Activated CD4-positive, alpha-beta memory T cell treated with anti-CD3 and anti-CD28 coated beads for 36 hours (primary cell): ENCODE measurements around the gene FOXJ3. TPM values are rescaled to one million over a fixed set of nuclear protein-coding genes. Genes with fewer than 3 reads are reported as not detected.
A peak's percentile ranks its signal among the peaks of the same experiment; 100 is the strongest.

Experiments
- CTCF ChIA-PET: fragments of 350-600 bp; sonication (Branson Sonifier 250); formaldehyde crosslinking; loops from one replicate; lab custom pipeline; 2021; ENCODE audit warnings: antibody characterized with exemption, inconsistent platforms; lab: Charles Lee
- POLR2A ChIA-PET: fragments of 350-600 bp; sonication (Branson Sonifier 250); formaldehyde crosslinking; loops from one replicate; lab custom pipeline; 2021; ENCODE audit warnings: antibody characterized with exemption; lab: Charles Lee
- DNase-seq: peaks from one replicate; pipeline ENCODE4 v3.0.0-alpha.2; 2020
- H3K27ac Mint-ChIP-seq: one replicate; pipeline ENCODE4 v1.8.0; 2021; ENCODE audit warnings: mixed read lengths
- H3K27me3 Mint-ChIP-seq: one replicate; pipeline ENCODE4 v1.8.0; 2021; ENCODE audit warnings: mixed read lengths
- H3K36me3 Mint-ChIP-seq: one replicate; pipeline ENCODE4 v1.8.0; 2021; ENCODE audit warnings: mixed read lengths
- H3K4me1 Mint-ChIP-seq: one replicate; pipeline ENCODE4 v1.8.0; 2021; ENCODE audit warnings: low read depth, mixed read lengths
- H3K4me3 Mint-ChIP-seq: one replicate; pipeline ENCODE4 v1.8.0; 2021; ENCODE audit warnings: mild to moderate bottlenecking, mixed read lengths
- H3K9me3 Mint-ChIP-seq: one replicate; pipeline ENCODE4 v1.8.0; 2021; ENCODE audit warnings: mixed read lengths
- intact Hi-C: fragments of 100-400 bp; cut with micrococcal nuclease; formaldehyde crosslinking; loops from one replicate; pipeline ENCODE4 v1.15.1; 2023
- total RNA-seq, 2 experiments: library from RNA; stranded (reverse); gene quantifications; one replicate each; pipeline ENCODE4 v1.2.3, GENCODE V29; 2021

Gene FOXJ3
- total RNA-seq, 2 experiments from 2014 or later, result 37.3 to 40.8 TPM

GRCh38 chr1:42302034-42302433 lies 33.0 kb downstream of the FOXJ3 start:
- no peaks in the 10 kb centered on the region for H3K27me3 Mint-ChIP-seq
- peaks cover 35% of the 10 kb centered on the region for H3K4me1 Mint-ChIP-seq
- ChIA-PET POLR2A (no interaction called here), CTCF (interaction anchor here (0.7 to 1.6 kb wide), 2 partner anchors 128 to 272 kb away, joined by 3 read pairs; no protein-coding TSS in a partner anchor)
- no peak overlapping the region for H3K27ac Mint-ChIP-seq
- H3K4me3 Mint-ChIP-seq, result no peak overlapping the region
- H3K9me3 Mint-ChIP-seq, result peaks cover 17% of the 10 kb centered on the region
- peaks cover 26% of the 10 kb centered on the region for H3K36me3 Mint-ChIP-seq
- intact Hi-C loops, result no loop called here
- DNase-seq, result no peak

GRCh38 chr1:42298520-42298919 lies 36.5 kb downstream of the FOXJ3 start:
- Mint-ChIP-seq H3K36me3 (peaks cover 18% of the 10 kb centered on the region), H3K9me3 (peaks cover 12% of the 10 kb centered on the region), H3K27me3 (no peaks in the 10 kb centered on the region), H3K4me1 (peaks cover 21% of the 10 kb centered on the region), H3K4me3 (no peak overlapping the region), H3K27ac (no peak overlapping the region)
- CTCF ChIA-PET, result no interaction called here
- POLR2A ChIA-PET, result interaction anchor here (1.5 kb wide), 1 partner anchor 13 kb away, joined by 3 read pairs; no protein-coding TSS in a partner anchor
- DNase-seq, result no peak
- intact Hi-C loops, result no loop called here

GRCh38 chr1:42295816-42296215 lies 39.2 kb downstream of the FOXJ3 start:
- intact Hi-C loops, result no loop called here
- H3K4me3 Mint-ChIP-seq, result no peak overlapping the region
- DNase-seq, result no peak
- CTCF ChIA-PET, result no interaction called here
- POLR2A ChIA-PET, result no interaction called here
- H3K4me1 Mint-ChIP-seq, result peaks cover 21% of the 10 kb centered on the region
- H3K27ac Mint-ChIP-seq, result no peak overlapping the region
- H3K27me3 Mint-ChIP-seq, result no peaks in the 10 kb centered on the region
- peaks cover 3% of the 10 kb centered on the region for H3K9me3 Mint-ChIP-seq
- peaks cover 13% of the 10 kb centered on the region for H3K36me3 Mint-ChIP-seq

- CTCF ChIA-PET, result no interaction called here
- no peak overlapping the region for H3K27ac Mint-ChIP-seq
- no peaks in the 10 kb centered on the region for H3K9me3 Mint-ChIP-seq
Observed at GRCh38 chr1:42290130-42290529, 44.9 kb downstream of the FOXJ3 start.

GRCh38 chr1:42288311-42288985 lies 46.6 kb downstream of the FOXJ3 start:
- ChIA-PET CTCF (no interaction called here), POLR2A (no interaction called here)
- H3K27ac Mint-ChIP-seq, result no peak overlapping the region
- peaks cover 20% of the 10 kb centered on the region for H3K4me1 Mint-ChIP-seq
- no peaks in the 10 kb centered on the region for H3K9me3 Mint-ChIP-seq
- no peak overlapping the region for H3K4me3 Mint-ChIP-seq
- DNase-seq, result no peak
- H3K27me3 Mint-ChIP-seq, result no peaks in the 10 kb centered on the region
- intact Hi-C loops, result no loop called here
- peaks cover 11% of the 10 kb centered on the region for H3K36me3 Mint-ChIP-seq

More at GRCh38 chr1:42290130-42290529, 44.9 kb downstream of the FOXJ3 start:
- intact Hi-C loops, result no loop called here
- Mint-ChIP-seq H3K4me3 (no peak overlapping the region), H3K27me3 (no peaks in the 10 kb centered on the region), H3K4me1 (peaks cover 11% of the 10 kb centered on the region), H3K36me3 (peaks cover 13% of the 10 kb centered on the region)
- no peak for DNase-seq
- POLR2A ChIA-PET, result no interaction called here

- no peaks in the 10 kb centered on the region for H3K9me3 Mint-ChIP-seq
- peak overlapping the region; percentile 19 for H3K27ac Mint-ChIP-seq
- CTCF ChIA-PET, result interaction anchor here (1.7 kb wide), 1 partner anchor 109 kb away, joined by 5 read pairs; no protein-coding TSS in a partner anchor
- intact Hi-C loops, result loop anchor here (5.0 kb wide), 1 partner anchor 39 kb away; no protein-coding TSS in a partner anchor
- H3K4me3 Mint-ChIP-seq, result no peak overlapping the region
- H3K27me3 Mint-ChIP-seq, result no peaks in the 10 kb centered on the region
- POLR2A ChIA-PET, result interaction anchor here (1.2 kb wide), 1 partner anchor 53 kb away, joined by 3 read pairs; no protein-coding TSS in a partner anchor
- peaks cover 54% of the 10 kb centered on the region for H3K4me1 Mint-ChIP-seq
- DNase-seq, result no peak
- peaks cover 9% of the 10 kb centered on the region for H3K36me3 Mint-ChIP-seq
Observed at GRCh38 chr1:42282867-42283583, 52.0 kb downstream of the FOXJ3 start.

- no peak overlapping the region for H3K27ac Mint-ChIP-seq
- intact Hi-C loops, result loop anchor here (5.0 kb wide), 1 partner anchor 40 kb away; no protein-coding TSS in a partner anchor
- POLR2A ChIA-PET, result no interaction called here
- H3K36me3 Mint-ChIP-seq, result peaks cover 7% of the 10 kb centered on the region
- H3K27me3 Mint-ChIP-seq, result no peaks in the 10 kb centered on the region
- no peak overlapping the region for H3K4me3 Mint-ChIP-seq
- DNase-seq, result no peak
- no peaks in the 10 kb centered on the region for H3K9me3 Mint-ChIP-seq
- CTCF ChIA-PET, result interaction anchor here (1.7 kb wide), 1 partner anchor 108 kb away, joined by 5 read pairs; no protein-coding TSS in a partner anchor
- H3K4me1 Mint-ChIP-seq, result peaks cover 54% of the 10 kb centered on the region
Observed at GRCh38 chr1:42282024-42282579, 52.9 kb downstream of the FOXJ3 start.

- no peaks in the 10 kb centered on the region for H3K9me3 Mint-ChIP-seq
- intact Hi-C loops, result loop anchor here (5.0 kb wide), 1 partner anchor 41 kb away; no protein-coding TSS in a partner anchor
- no peak overlapping the region for H3K27ac Mint-ChIP-seq
- no peak overlapping the region for H3K4me3 Mint-ChIP-seq
- H3K4me1 Mint-ChIP-seq, result peaks cover 53% of the 10 kb centered on the region
- POLR2A ChIA-PET, result no interaction called here
- CTCF ChIA-PET, result no interaction called here
- H3K27me3 Mint-ChIP-seq, result no peaks in the 10 kb centered on the region
- H3K36me3 Mint-ChIP-seq, result peaks cover 10% of the 10 kb centered on the region
- no peak for DNase-seq
Observed at GRCh38 chr1:42280821-42281220, 54.2 kb downstream of the FOXJ3 start.

- ChIA-PET POLR2A (no interaction called here), CTCF (interaction anchor here (2.1 kb wide), 1 partner anchor 105 kb away, joined by 5 read pairs; no protein-coding TSS in a partner anchor)
- Mint-ChIP-seq H3K27ac (no peak overlapping the region), H3K36me3 (peaks cover 10% of the 10 kb centered on the region), H3K27me3 (no peaks in the 10 kb centered on the region), H3K4me1 (peaks cover 45% of the 10 kb centered on the region), H3K4me3 (no peak overlapping the region), H3K9me3 (no peaks in the 10 kb centered on the region)
- no peak for DNase-seq
- intact Hi-C loops, result no loop called here
Observed at GRCh38 chr1:42279055-42279454, 56.0 kb downstream of the FOXJ3 start.

GRCh38 chr1:42272920-42273319 lies 62.1 kb downstream of the FOXJ3 start:
- DNase-seq, result no peak
- Mint-ChIP-seq H3K27me3 (no peaks in the 10 kb centered on the region), H3K27ac (no peak overlapping the region), H3K9me3 (no peaks in the 10 kb centered on the region), H3K4me1 (peaks cover 26% of the 10 kb centered on the region), H3K36me3 (peaks cover 5% of the 10 kb centered on the region), H3K4me3 (no peak overlapping the region)
- intact Hi-C loops, result no loop called here
- POLR2A ChIA-PET, result no interaction called here
- CTCF ChIA-PET, result no interaction called here

GRCh38 chr1:42267904-42268303 lies 67.1 kb downstream of the FOXJ3 start:
- intact Hi-C loops, result no loop called here
- no peak overlapping the region for H3K4me3 Mint-ChIP-seq
- H3K27ac Mint-ChIP-seq, result no peak overlapping the region
- H3K27me3 Mint-ChIP-seq, result no peaks in the 10 kb centered on the region
- no peak for DNase-seq
- H3K4me1 Mint-ChIP-seq, result peaks cover 46% of the 10 kb centered on the region
- H3K9me3 Mint-ChIP-seq, result no peaks in the 10 kb centered on the region
- CTCF ChIA-PET, result no interaction called here
- POLR2A ChIA-PET, result no interaction called here
- H3K36me3 Mint-ChIP-seq, result peaks cover 19% of the 10 kb centered on the region
